Left forelimb (tissue), 1 donor: ENCODE results near the gene TMPRSS7.
"Not testable (repeated sequence)": the region's sequence is repeated elsewhere in the genome, so short reads cannot be mapped to it uniquely, and the experiment has no call there.

Experiments
- DNase-seq: peaks from one replicate; pipeline ENCODE4 v3.0.0-alpha.2; 2018; ENCODE audit warnings: low spot score

The TMPRSS7 gene

GRCh38 chr3:112059497-112059896 lies 25.0 kb downstream of the TMPRSS7 start:
- no peak for DNase-seq

- no peak for DNase-seq
These were observed 26.6 kb downstream of the TMPRSS7 start for GRCh38 chr3:112061152-112061551.

GRCh38 chr3:112072387-112073060 lies 38.0 kb downstream of the TMPRSS7 start:
- DNase-seq, result not testable (repeated sequence)

- DNase-seq, result no peak
These were observed 39.5 kb downstream of the TMPRSS7 start for GRCh38 chr3:112074006-112074405.

GRCh38 chr3:112074616-112075497 lies 40.3 kb downstream of the TMPRSS7 start:
- DNase-seq, result no peak

- no peak for DNase-seq
These were observed 43.9 kb downstream of the TMPRSS7 start for GRCh38 chr3:112078125-112079083.

GRCh38 chr3:112083239-112083638 lies 48.7 kb downstream of the TMPRSS7 start:
- DNase-seq, result no peak

GRCh38 chr3:112084980-112085705 lies 50.6 kb downstream of the TMPRSS7 start:
- DNase-seq, result no peak

- no peak for DNase-seq
These were observed 51.2 kb downstream of the TMPRSS7 start for GRCh38 chr3:112085735-112086075.

GRCh38 chr3:112086076-112086854 lies 51.7 kb downstream of the TMPRSS7 start, which contains the start of gene C3orf52:
C3orf52 (plus strand) TSS chr3:112086389; CDS start chr3:112086408, 19 bp downstream.
- peak; percentile 84 for DNase-seq

GRCh38 chr3:112086875-112087524 lies 52.5 kb downstream of the TMPRSS7 start:
- DNase-seq, result no peak

GRCh38 chr3:112087746-112088145 lies 53.2 kb downstream of the TMPRSS7 start:
- no peak for DNase-seq

- no peak for DNase-seq
These were observed 54.4 kb downstream of the TMPRSS7 start for GRCh38 chr3:112088944-112089343.

- DNase-seq, result no peak
These were observed 55.7 kb downstream of the TMPRSS7 start for GRCh38 chr3:112089956-112090886.

- DNase-seq, result no peak
These were observed 56.5 kb downstream of the TMPRSS7 start for GRCh38 chr3:112090887-112091586.

GRCh38 chr3:112092496-112093179 lies 58.1 kb downstream of the TMPRSS7 start:
- no peak for DNase-seq

GRCh38 chr3:112093180-112093522 lies 58.6 kb downstream of the TMPRSS7 start:
- DNase-seq, result no peak

GRCh38 chr3:112095731-112096130 lies 61.2 kb downstream of the TMPRSS7 start:
- no peak for DNase-seq
